ENCODE results near the gene LPAR1.

LPAR1 gene

DNA sequence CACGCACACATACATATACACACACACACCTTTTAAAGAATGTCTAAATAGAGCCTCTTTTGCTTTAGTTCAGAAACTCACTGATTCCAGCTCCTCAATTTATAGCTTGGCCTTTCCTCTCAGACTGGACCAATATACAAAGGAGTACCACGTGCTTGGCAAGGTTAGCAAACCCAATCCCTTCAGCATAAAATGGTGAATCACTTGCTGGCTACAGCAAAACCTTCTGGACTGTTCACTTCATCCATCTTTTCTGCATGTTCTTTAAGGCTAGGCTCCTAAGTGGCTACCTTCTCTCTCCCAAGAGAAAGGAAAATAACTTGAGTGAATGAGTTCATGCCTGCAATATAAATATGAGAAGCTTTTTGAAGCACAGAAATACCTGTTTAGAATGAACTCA is 109.7 kb downstream of the LPAR1 start:
- in situ Hi-C loops (cut with MboI; ENCODE audit: low sequenced_read_pairs, unreplicated experiment), result no loop called here
- DNase-seq (ENCODE audit: low spot score), result no peak
- TF ChIP-seq CTCF (IDR thresholded peaks at IDR 0.05; ENCODE audit: borderline replicate concordance, control extremely low read depth, extremely low read depth, insufficient read depth, missing control alignments), result no peak

DNA sequence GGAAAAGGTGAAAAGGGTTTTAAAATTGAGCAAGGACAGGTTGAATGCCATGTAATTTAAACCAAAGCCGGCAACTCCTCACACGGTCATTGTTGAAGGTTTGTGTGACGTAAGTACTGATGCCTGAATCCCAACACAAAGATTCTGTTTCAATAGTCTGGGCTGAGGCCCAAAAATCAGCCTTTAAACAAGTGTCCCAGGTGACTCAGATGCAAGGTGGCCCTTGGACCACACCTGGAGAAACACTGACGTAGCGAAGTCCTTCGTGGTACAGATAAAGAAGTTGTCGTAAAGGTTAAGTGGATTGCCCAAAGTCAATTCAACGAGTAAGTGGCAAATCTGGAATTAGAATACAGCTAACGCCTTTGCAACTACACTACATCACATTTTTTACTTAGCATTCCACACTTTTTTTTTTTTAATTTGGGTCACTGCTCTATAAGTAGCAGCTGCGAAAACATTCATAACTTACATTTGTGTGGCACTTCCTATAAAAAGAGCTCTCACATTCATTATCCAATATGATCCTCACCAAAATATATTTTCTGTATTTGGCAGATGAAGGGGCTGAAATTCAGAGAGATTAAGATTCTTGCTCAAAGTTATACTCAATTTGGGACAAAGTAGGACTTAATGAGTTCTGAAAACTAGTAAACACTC is 111.3 kb downstream of the LPAR1 start:
- in situ Hi-C loops (cut with MboI; ENCODE audit: low sequenced_read_pairs, unreplicated experiment), result no loop called here
- TF ChIP-seq CTCF (IDR thresholded peaks at IDR 0.05; ENCODE audit: borderline replicate concordance, control extremely low read depth, extremely low read depth, insufficient read depth, missing control alignments), result no peak
- DNase-seq (ENCODE audit: low spot score), result no peak

GRCh38 chr9:110923601-110924000 is 114.7 kb downstream of the LPAR1 start:
- in situ Hi-C loops (cut with MboI; ENCODE audit: low sequenced_read_pairs, unreplicated experiment), result no loop called here

GRCh38 chr9:110922145-110922544 is 116.1 kb downstream of the LPAR1 start:
- in situ Hi-C loops (cut with MboI; ENCODE audit: low sequenced_read_pairs, unreplicated experiment), result no loop called here
- DNase-seq (ENCODE audit: low spot score), result no peak
- TF ChIP-seq CTCF (IDR thresholded peaks at IDR 0.05; ENCODE audit: borderline replicate concordance, control extremely low read depth, extremely low read depth, insufficient read depth, missing control alignments), result no peak

More at GRCh38 chr9:110923601-110924000, 114.7 kb downstream of the LPAR1 start:
- TF ChIP-seq CTCF (IDR thresholded peaks at IDR 0.05; ENCODE audit: borderline replicate concordance, control extremely low read depth, extremely low read depth, insufficient read depth, missing control alignments), result no peak
- no peak for DNase-seq (ENCODE audit: low spot score)

GRCh38 chr9:110921705-110922104 is 116.6 kb downstream of the LPAR1 start:
- no peak for TF ChIP-seq CTCF (IDR thresholded peaks at IDR 0.05; ENCODE audit: borderline replicate concordance, control extremely low read depth, extremely low read depth, insufficient read depth, missing control alignments)
- DNase-seq (ENCODE audit: low spot score), result no peak
- in situ Hi-C loops (cut with MboI; ENCODE audit: low sequenced_read_pairs, unreplicated experiment), result no loop called here

- TF ChIP-seq CTCF (IDR thresholded peaks at IDR 0.05; ENCODE audit: borderline replicate concordance, control extremely low read depth, extremely low read depth, insufficient read depth, missing control alignments), result no peak
- in situ Hi-C loops (cut with MboI; ENCODE audit: low sequenced_read_pairs, unreplicated experiment), result no loop called here
- DNase-seq (ENCODE audit: low spot score), result no peak
Measured at GRCh38 chr9:110919609-110920008, 118.7 kb downstream of the LPAR1 start.
